Progenitor cell of endocrine pancreas (in vitro differentiated cells): ENCODE measurements around the gene MYBPC1. TPM values are rescaled to one million over a fixed set of nuclear protein-coding genes. Genes with fewer than 3 reads are reported as not detected.

ENCODE experiments used
- DNase-seq: peaks from one replicate; pipeline ENCODE4 v3.0.0; 2021; ENCODE audit warnings: low spot score; ENCODE audit not compliant: unreplicated experiment
- H3K27ac Mint-ChIP-seq: 2 replicates; pipeline ENCODE4 v1.8.0; 2021; ENCODE audit warnings: mild to moderate bottlenecking, moderate library complexity, mixed read lengths
- H3K27me3 Mint-ChIP-seq: 2 replicates; pipeline ENCODE4 v1.8.0; 2021; ENCODE audit warnings: mixed read lengths
- H3K36me3 Mint-ChIP-seq: 2 replicates; pipeline ENCODE4 v1.8.0; 2022; ENCODE audit warnings: mixed read lengths; ENCODE audit not compliant: insufficient read depth
- H3K4me1 Mint-ChIP-seq: 2 replicates; pipeline ENCODE4 v1.8.0; 2021; ENCODE audit warnings: low read depth, mixed read lengths
- H3K4me3 Mint-ChIP-seq: 2 replicates; pipeline ENCODE4 v1.8.0; 2021; ENCODE audit warnings: low read depth, mild to moderate bottlenecking, moderate library complexity, mixed read lengths
- H3K9me3 Mint-ChIP-seq: 2 replicates; pipeline ENCODE4 v1.8.0; 2021; ENCODE audit warnings: low read depth, mixed read lengths
- CTCF ChIP-seq: fragments of 200-600 bp; sonication (generic); IDR thresholded peaks from one replicate; pipeline ENCODE4 v1.5.0; 2021; ENCODE audit warnings: antibody characterized with exemption, mild to moderate bottlenecking; ENCODE audit not compliant: unreplicated experiment
- total RNA-seq: library from RNA; stranded (reverse); gene quantifications from 2 replicates; pipeline ENCODE4 v1.2.1, GENCODE V29; 2021

MYBPC1 gene
- total RNA-seq, 1 donor from 2014 or later = not detected

GRCh38 chr12:101571105-101571504 is 23.7 kb upstream of the MYBPC1 start:
- Mint-ChIP-seq H3K4me1 (no peaks in the 10 kb centered on the region), H3K27me3 (peaks cover 8% of the 10 kb centered on the region), H3K36me3 (no peaks in the 10 kb centered on the region), H3K9me3 (no peaks in the 10 kb centered on the region), H3K27ac (no peak overlapping the region), H3K4me3 (no peak overlapping the region)
- TF ChIP-seq CTCF = no peak
- no peak for DNase-seq

DNA sequence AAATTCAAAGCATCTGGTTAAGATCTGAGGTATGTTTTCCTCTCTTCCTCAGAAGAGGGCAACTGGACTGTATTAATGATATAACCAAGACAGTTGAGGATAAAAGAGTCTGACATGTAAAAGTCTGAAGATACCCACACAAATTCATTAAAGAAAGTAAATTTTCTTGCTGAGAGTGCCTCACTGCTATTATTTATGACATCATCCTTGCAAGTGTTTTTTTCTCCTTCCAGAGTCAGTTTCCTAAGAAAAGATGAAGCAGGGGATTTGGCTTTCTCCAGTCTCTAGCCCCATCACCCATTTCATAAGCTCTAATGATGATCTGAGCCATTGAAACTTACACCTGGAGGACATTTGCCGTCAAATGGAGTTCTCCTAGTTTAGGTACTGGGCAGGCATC is 21.0 kb upstream of the MYBPC1 start:
- Mint-ChIP-seq H3K4me3 (no peak overlapping the region), H3K4me1 (no peaks in the 10 kb centered on the region), H3K36me3 (no peaks in the 10 kb centered on the region), H3K9me3 (no peaks in the 10 kb centered on the region), H3K27ac (no peak overlapping the region), H3K27me3 (no peaks in the 10 kb centered on the region)
- TF ChIP-seq CTCF = no peak
- DNase-seq = no peak

- no peak for TF ChIP-seq CTCF
- Mint-ChIP-seq H3K9me3 (no peaks in the 10 kb centered on the region), H3K27me3 (no peaks in the 10 kb centered on the region), H3K4me1 (no peaks in the 10 kb centered on the region), H3K4me3 (no peak overlapping the region), H3K27ac (no peak overlapping the region), H3K36me3 (no peaks in the 10 kb centered on the region)
- DNase-seq = no peak
These were observed 16.4 kb upstream of the MYBPC1 start for GRCh38 chr12:101578417-101578816.

- DNase-seq = no peak
- no peak for TF ChIP-seq CTCF
- Mint-ChIP-seq H3K9me3 (no peaks in the 10 kb centered on the region), H3K4me3 (no peak overlapping the region), H3K36me3 (no peaks in the 10 kb centered on the region), H3K27me3 (no peaks in the 10 kb centered on the region), H3K4me1 (no peaks in the 10 kb centered on the region), H3K27ac (no peak overlapping the region)
These were observed 13.6 kb upstream of the MYBPC1 start for GRCh38 chr12:101581190-101581589.

DNA sequence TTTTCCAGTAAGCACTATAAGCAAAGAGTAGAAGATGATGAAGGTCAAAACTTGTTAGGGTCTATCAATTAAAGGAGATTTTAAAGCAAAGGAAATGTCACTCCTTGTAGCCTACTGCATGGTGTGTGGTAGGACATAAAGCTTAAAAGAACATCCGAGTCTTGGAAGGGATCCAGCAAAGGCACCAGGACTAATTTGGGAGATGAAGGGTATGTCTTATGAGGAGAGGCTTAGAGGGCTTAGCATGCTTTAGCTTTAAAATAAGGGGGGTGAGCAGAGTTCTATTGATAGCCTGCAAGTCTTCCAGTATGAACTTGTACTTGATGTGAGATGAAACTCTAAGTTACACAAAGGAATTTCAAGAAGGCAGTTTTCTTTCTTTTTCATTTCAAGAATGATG is 11.8 kb upstream of the MYBPC1 start:
- no peak for TF ChIP-seq CTCF
- Mint-ChIP-seq H3K9me3 (peaks cover 6% of the 10 kb centered on the region), H3K4me3 (no peak overlapping the region), H3K27ac (no peak overlapping the region), H3K4me1 (no peaks in the 10 kb centered on the region), H3K27me3 (no peaks in the 10 kb centered on the region), H3K36me3 (no peaks in the 10 kb centered on the region)
- DNase-seq = no peak
